ENCODE results near the gene METTL25B.

METTL25B gene

DNA sequence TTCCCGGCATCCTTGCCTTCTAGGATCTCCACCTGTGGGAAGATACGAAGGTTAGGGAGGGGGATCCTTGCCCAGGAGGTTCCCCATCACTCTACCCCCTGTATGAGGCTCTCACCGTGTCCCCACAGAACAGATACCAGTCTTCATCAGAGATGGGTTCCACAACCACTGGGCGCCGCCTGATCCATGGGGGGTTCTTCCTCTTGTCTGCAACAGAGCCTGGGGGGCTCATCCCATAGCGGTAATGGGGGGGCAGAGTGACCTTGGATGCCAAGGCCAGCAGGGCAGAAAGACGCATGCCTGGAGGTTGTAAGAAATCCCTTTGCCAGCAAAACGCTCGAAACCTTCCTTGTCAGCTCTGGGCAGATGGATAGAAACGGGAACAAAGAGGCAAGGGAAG, 10.1 kb downstream of the METTL25B start:
- peaks cover 29% of the 10 kb centered on the region for H3F3A ChIP-seq (ENCODE audit: insufficient read depth)
- no peak overlapping the region for H3K4me2 ChIP-seq (ENCODE audit: low read depth, low read length, poor library complexity, severe bottlenecking)
- TF ChIP-seq EZH2phosphoT487 (conservative IDR thresholded peaks at IDR 0.05; ENCODE audit: low read length) = no peak
- TF ChIP-seq, protein P1, sequence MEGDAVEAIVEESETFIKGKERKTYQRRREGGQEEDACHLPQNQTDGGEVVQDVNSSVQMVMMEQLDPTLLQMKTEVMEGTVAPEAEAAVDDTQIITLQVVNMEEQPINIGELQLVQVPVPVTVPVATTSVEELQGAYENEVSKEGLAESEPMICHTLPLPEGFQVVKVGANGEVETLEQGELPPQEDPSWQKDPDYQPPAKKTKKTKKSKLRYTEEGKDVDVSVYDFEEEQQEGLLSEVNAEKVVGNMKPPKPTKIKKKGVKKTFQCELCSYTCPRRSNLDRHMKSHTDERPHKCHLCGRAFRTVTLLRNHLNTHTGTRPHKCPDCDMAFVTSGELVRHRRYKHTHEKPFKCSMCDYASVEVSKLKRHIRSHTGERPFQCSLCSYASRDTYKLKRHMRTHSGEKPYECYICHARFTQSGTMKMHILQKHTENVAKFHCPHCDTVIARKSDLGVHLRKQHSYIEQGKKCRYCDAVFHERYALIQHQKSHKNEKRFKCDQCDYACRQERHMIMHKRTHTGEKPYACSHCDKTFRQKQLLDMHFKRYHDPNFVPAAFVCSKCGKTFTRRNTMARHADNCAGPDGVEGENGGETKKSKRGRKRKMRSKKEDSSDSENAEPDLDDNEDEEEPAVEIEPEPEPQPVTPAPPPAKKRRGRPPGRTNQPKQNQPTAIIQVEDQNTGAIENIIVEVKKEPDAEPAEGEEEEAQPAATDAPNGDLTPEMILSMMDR (IDR thresholded peaks at IDR 0.05; ENCODE audit: insufficient read depth, low read length, poor library complexity, severe bottlenecking) = no peak
- H3K27me3 ChIP-seq (ENCODE audit: low read length) = no peaks in the 10 kb centered on the region
- H3K4me3 ChIP-seq (ENCODE audit: insufficient read depth, low read length, poor library complexity, severe bottlenecking) = no peak overlapping the region
- no peaks in the 10 kb centered on the region for H3K9me3 ChIP-seq (ENCODE audit: insufficient read depth, low read length)
- no peaks in the 10 kb centered on the region for H3K36me3 ChIP-seq (ENCODE audit: low read length)
- H3K79me2 ChIP-seq (ENCODE audit: insufficient read depth, low read length) = peaks cover 15% of the 10 kb centered on the region
- no peaks in the 10 kb centered on the region for H3K9me2 ChIP-seq (replicated peaks; ENCODE audit: insufficient read depth, low read length)
- H4K20me1 ChIP-seq (ENCODE audit: low read depth, low read length) = no peaks in the 10 kb centered on the region
- no peak overlapping the region for H3K9ac ChIP-seq (ENCODE audit: low read length)
- no peak overlapping the region for H2AFZ ChIP-seq (ENCODE audit: low read depth, low read length, severe bottlenecking)
- no peak overlapping the region for H3K27ac ChIP-seq (ENCODE audit: low read depth, low read length)

DNA sequence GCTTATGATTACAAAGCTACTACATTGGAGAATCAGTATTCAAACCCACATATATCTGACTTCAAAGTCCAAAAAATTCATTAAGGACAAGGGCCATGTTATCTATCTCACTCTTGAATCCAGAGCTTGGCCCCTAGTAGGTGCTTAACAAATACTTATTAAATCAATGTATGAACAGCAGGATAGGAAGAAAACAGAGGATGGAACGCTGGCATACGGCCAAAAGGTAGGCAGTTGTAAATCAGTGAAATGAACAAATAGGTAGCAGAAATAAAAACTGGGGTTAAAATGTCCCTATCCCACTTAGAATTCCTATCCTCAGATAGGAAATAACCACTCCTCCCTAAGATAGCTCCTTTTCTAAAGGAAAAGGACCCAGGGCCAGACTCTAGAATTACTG, 10.6 kb downstream of the METTL25B start:
- no peak for TF ChIP-seq EZH2phosphoT487 (conservative IDR thresholded peaks at IDR 0.05; ENCODE audit: low read length)
- TF ChIP-seq, protein P1 (IDR thresholded peaks at IDR 0.05; ENCODE audit: insufficient read depth, low read length, poor library complexity, severe bottlenecking) = no peak
- Histone ChIP-seq H3K4me3 (ENCODE audit: insufficient read depth, low read length, poor library complexity, severe bottlenecking) (no peak overlapping the region), H3K9ac (ENCODE audit: low read length) (no peak overlapping the region), H3K27me3 (ENCODE audit: low read length) (no peaks in the 10 kb centered on the region), H3K79me2 (ENCODE audit: insufficient read depth, low read length) (peaks cover 15% of the 10 kb centered on the region), H3K9me3 (ENCODE audit: insufficient read depth, low read length) (no peaks in the 10 kb centered on the region), H4K20me1 (ENCODE audit: low read depth, low read length) (no peaks in the 10 kb centered on the region), H3K27ac (ENCODE audit: low read depth, low read length) (no peak overlapping the region), H2AFZ (ENCODE audit: low read depth, low read length, severe bottlenecking) (no peak overlapping the region), H3K4me2 (ENCODE audit: low read depth, low read length, poor library complexity, severe bottlenecking) (no peak overlapping the region), H3F3A (ENCODE audit: insufficient read depth) (peaks cover 29% of the 10 kb centered on the region), H3K9me2 (replicated peaks; ENCODE audit: insufficient read depth, low read length) (no peaks in the 10 kb centered on the region), H3K36me3 (ENCODE audit: low read length) (no peaks in the 10 kb centered on the region)

- TF ChIP-seq EZH2phosphoT487 (conservative IDR thresholded peaks at IDR 0.05; ENCODE audit: low read length) = no peak
- TF ChIP-seq, protein P1 (IDR thresholded peaks at IDR 0.05; ENCODE audit: insufficient read depth, low read length, poor library complexity, severe bottlenecking) = no peak
- peak overlapping the region; percentile 9 for H2AFZ ChIP-seq (ENCODE audit: low read depth, low read length, severe bottlenecking)
- peak overlapping the region; percentile 96 for H3K4me2 ChIP-seq (ENCODE audit: low read depth, low read length, poor library complexity, severe bottlenecking)
- H3K36me3 ChIP-seq (ENCODE audit: low read length) = no peaks in the 10 kb centered on the region
- no peaks in the 10 kb centered on the region for H3K9me3 ChIP-seq (ENCODE audit: insufficient read depth, low read length)
- H3K27ac ChIP-seq (ENCODE audit: low read depth, low read length) = peak overlapping the region; percentile 72
- H3K9me2 ChIP-seq (replicated peaks; ENCODE audit: insufficient read depth, low read length) = no peaks in the 10 kb centered on the region
- no peaks in the 10 kb centered on the region for H3K27me3 ChIP-seq (ENCODE audit: low read length)
- H4K20me1 ChIP-seq (ENCODE audit: low read depth, low read length) = no peaks in the 10 kb centered on the region
- H3K9ac ChIP-seq (ENCODE audit: low read length) = peak overlapping the region; percentile 90
- peaks cover 31% of the 10 kb centered on the region for H3F3A ChIP-seq (ENCODE audit: insufficient read depth)
- H3K4me3 ChIP-seq (ENCODE audit: insufficient read depth, low read length, poor library complexity, severe bottlenecking) = peak overlapping the region; percentile 65
- H3K79me2 ChIP-seq (ENCODE audit: insufficient read depth, low read length) = peaks cover 17% of the 10 kb centered on the region
Observed at GRCh38 chr1:156740237-156740740, 12.0 kb downstream of the METTL25B start.

Measured in SU-DHL-6 (cell line).